ENCODE results near the gene XDH. TPM values are rescaled to one million over a fixed set of nuclear protein-coding genes. Genes with fewer than 3 reads are reported as not detected.

Gene XDH
- total RNA-seq, 4 donors from 2014 or later = 19.0 to 108 (median 92.3) TPM

- H3K36me3 ChIP-seq = no peaks in the 10 kb centered on the region
- TF ChIP-seq POLR2A (IDR thresholded peaks at IDR 0.05) = no peak
- no peak for TF ChIP-seq CTCF (IDR thresholded peaks at IDR 0.05)
- H3K9me3 ChIP-seq = no peaks in the 10 kb centered on the region
Observed at GRCh38 chr2:31314761-31315160, 99.8 kb downstream of the XDH start.

GRCh38 chr2:31312898-31313297, 101.6 kb downstream of the XDH start:
- Histone ChIP-seq H3K27ac (no peak overlapping the region), H3K36me3 (no peaks in the 10 kb centered on the region), H3K4me1 (peaks cover 0 to 2% (median 0%) of the 10 kb centered on the region in 4 donors), H3K4me3 (no peak overlapping the region), H3K27me3 (no peaks in the 10 kb centered on the region), H3K9me3 (no peaks in the 10 kb centered on the region)
- TF ChIP-seq POLR2A (IDR thresholded peaks at IDR 0.05) = no peak
- TF ChIP-seq CTCF (IDR thresholded peaks at IDR 0.05) = no peak
- no peak for DNase-seq

More at GRCh38 chr2:31314761-31315160, 99.8 kb downstream of the XDH start:
- H3K4me3 ChIP-seq = no peak overlapping the region
- peaks cover 0 to 17% (median 4%) of the 10 kb centered on the region in 4 donors for H3K4me1 ChIP-seq
- no peaks in the 10 kb centered on the region for H3K27me3 ChIP-seq
- no peak for DNase-seq
- no peak overlapping the region for H3K27ac ChIP-seq

- Histone ChIP-seq H3K27ac (no peak overlapping the region), H3K27me3 (no peaks in the 10 kb centered on the region), H3K4me3 (no peak overlapping the region), H3K4me1 (no peaks in the 10 kb centered on the region), H3K36me3 (no peaks in the 10 kb centered on the region), H3K9me3 (no peaks in the 10 kb centered on the region)
- no peak for DNase-seq
- TF ChIP-seq POLR2A (IDR thresholded peaks at IDR 0.05) = no peak
- no peak for TF ChIP-seq CTCF (IDR thresholded peaks at IDR 0.05)
Observed at GRCh38 chr2:31304816-31305215, 109.7 kb downstream of the XDH start.

GRCh38 chr2:31302940-31303563, 111.5 kb downstream of the XDH start:
- H3K36me3 ChIP-seq = no peaks in the 10 kb centered on the region
- no peaks in the 10 kb centered on the region for H3K4me1 ChIP-seq
- no peak for TF ChIP-seq CTCF (IDR thresholded peaks at IDR 0.05)
- TF ChIP-seq POLR2A (IDR thresholded peaks at IDR 0.05) = no peak
- no peak overlapping the region for H3K4me3 ChIP-seq
- no peaks in the 10 kb centered on the region for H3K27me3 ChIP-seq
- H3K27ac ChIP-seq = no peak overlapping the region
- no peak for DNase-seq
- no peaks in the 10 kb centered on the region for H3K9me3 ChIP-seq

- TF ChIP-seq CTCF (IDR thresholded peaks at IDR 0.05) (no peak), POLR2A (IDR thresholded peaks at IDR 0.05) (no peak)
- DNase-seq = no peak
- no peak overlapping the region for H3K27ac ChIP-seq
- H3K4me3 ChIP-seq = no peak overlapping the region
- H3K9me3 ChIP-seq = no peaks in the 10 kb centered on the region
- no peaks in the 10 kb centered on the region for H3K4me1 ChIP-seq
- H3K27me3 ChIP-seq = no peaks in the 10 kb centered on the region
- no peaks in the 10 kb centered on the region for H3K36me3 ChIP-seq
Observed at GRCh38 chr2:31300309-31300708, 114.2 kb downstream of the XDH start.

GRCh38 chr2:31299547-31299946, 115.0 kb downstream of the XDH start:
- Histone ChIP-seq H3K4me3 (no peak overlapping the region), H3K4me1 (no peaks in the 10 kb centered on the region), H3K27me3 (no peaks in the 10 kb centered on the region), H3K27ac (no peak overlapping the region), H3K36me3 (no peaks in the 10 kb centered on the region), H3K9me3 (no peaks in the 10 kb centered on the region)
- DNase-seq = no peak
- TF ChIP-seq POLR2A (IDR thresholded peaks at IDR 0.05) (no peak), CTCF (IDR thresholded peaks at IDR 0.05) (no peak)

Measured in Peyer's patch (tissue), 4 donors.